ENCODE results near the gene LMAN2L. TPM values are rescaled to one million over a fixed set of nuclear protein-coding genes. Genes with fewer than 3 reads are reported as not detected.

The LMAN2L gene
- 15.1 and 31.1 TPM in 2 replicates for total RNA-seq

DNA sequence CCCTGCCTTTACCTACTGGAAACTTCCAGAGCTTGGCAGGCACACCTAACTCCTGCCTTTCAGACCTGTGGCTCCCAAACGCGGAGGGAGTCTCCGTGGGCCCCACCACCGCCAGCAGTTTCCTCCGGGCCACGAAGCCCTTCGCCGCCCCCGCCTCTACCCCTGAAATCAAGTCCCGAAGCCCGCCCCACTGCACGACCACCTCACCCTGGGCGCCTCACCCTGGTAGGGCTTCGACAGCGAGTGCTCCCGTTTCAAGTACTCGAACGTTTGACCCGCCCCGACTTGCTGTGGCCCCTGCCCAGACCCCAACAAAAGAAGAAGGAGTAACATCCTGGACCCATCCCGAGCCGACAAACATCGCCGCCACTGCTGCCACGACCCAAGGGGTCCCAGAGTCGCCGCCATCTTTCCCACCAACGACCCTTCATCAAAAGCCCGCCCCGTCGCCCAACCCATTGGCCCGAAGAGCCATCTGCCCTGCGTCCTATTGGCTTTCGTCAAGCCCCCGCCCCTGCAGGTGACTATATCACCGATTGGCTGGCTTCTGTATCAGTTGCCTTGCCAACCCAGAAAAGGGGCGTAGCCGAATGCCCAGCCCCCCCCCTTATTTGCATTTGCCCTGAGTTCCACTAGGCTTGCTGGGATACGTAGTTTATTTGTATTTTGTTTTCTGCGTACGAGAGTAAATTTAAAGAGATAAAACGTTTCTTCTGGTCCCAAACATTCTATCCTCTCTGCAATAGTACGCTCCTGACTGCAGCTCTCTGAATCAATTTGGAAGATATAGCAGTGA, at the start of gene LMAN2L:
Gene LMAN2L, minus strand, starts transcription at position 432 of the 796 bp plus-strand sequence. Its CDS starts 24 bp downstream, at position 408.
- TF ChIP-seq, protein P1, sequence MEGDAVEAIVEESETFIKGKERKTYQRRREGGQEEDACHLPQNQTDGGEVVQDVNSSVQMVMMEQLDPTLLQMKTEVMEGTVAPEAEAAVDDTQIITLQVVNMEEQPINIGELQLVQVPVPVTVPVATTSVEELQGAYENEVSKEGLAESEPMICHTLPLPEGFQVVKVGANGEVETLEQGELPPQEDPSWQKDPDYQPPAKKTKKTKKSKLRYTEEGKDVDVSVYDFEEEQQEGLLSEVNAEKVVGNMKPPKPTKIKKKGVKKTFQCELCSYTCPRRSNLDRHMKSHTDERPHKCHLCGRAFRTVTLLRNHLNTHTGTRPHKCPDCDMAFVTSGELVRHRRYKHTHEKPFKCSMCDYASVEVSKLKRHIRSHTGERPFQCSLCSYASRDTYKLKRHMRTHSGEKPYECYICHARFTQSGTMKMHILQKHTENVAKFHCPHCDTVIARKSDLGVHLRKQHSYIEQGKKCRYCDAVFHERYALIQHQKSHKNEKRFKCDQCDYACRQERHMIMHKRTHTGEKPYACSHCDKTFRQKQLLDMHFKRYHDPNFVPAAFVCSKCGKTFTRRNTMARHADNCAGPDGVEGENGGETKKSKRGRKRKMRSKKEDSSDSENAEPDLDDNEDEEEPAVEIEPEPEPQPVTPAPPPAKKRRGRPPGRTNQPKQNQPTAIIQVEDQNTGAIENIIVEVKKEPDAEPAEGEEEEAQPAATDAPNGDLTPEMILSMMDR (IDR thresholded peaks at IDR 0.05; ENCODE audit: insufficient read depth, low read depth, low read length), result peak; percentile 7
- peak; percentile 97 for DNase-seq (ENCODE audit: low read depth)
- peak within 1 kb of the TSS; percentile 93 for H3K4me3 ChIP-seq (ENCODE audit: low read depth, low read length)

GRCh38 chr2:96789245-96789617, 49.4 kb upstream of the LMAN2L start:
- no peak overlapping the region for H3K4me3 ChIP-seq (ENCODE audit: low read depth, low read length)
- TF ChIP-seq, protein P1 (IDR thresholded peaks at IDR 0.05; ENCODE audit: insufficient read depth, low read depth, low read length), result no peak
- no peak for DNase-seq (ENCODE audit: low read depth)

GRCh38 chr2:96788442-96789244, 48.8 kb upstream of the LMAN2L start:
- TF ChIP-seq, protein P1 (IDR thresholded peaks at IDR 0.05; ENCODE audit: insufficient read depth, low read depth, low read length), result no peak
- no peak overlapping the region for H3K4me3 ChIP-seq (ENCODE audit: low read depth, low read length)
- DNase-seq (ENCODE audit: low read depth), result peak; percentile 35

DNA sequence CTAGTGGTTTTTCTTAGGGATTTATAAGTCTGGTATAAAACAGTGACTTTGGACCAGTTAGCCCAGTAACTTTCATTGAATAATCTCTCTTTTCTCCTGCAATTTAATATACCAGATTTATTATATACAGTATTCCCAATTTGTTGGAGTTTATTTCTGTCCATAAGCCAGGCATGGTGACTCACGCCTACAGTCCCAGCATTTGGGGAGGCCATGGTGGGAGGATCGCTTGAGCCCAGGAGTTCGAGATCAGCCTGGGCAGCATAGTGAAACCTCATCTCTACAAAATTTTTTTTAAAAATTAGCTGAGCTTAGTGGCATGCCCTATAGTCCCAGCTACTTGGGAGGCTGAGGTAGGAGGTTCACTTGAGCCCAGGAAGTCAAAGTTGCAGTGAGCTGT, 47.5 kb upstream of the LMAN2L start:
- no peak for DNase-seq (ENCODE audit: low read depth)
- TF ChIP-seq, protein P1 (IDR thresholded peaks at IDR 0.05; ENCODE audit: insufficient read depth, low read depth, low read length), result no peak
- H3K4me3 ChIP-seq (ENCODE audit: low read depth, low read length), result no peak overlapping the region

GRCh38 chr2:96783388-96783787, 43.5 kb upstream of the LMAN2L start:
- TF ChIP-seq, protein P1 (IDR thresholded peaks at IDR 0.05; ENCODE audit: insufficient read depth, low read depth, low read length), result no peak
- DNase-seq (ENCODE audit: low read depth), result no peak
- H3K4me3 ChIP-seq (ENCODE audit: low read depth, low read length), result no peak overlapping the region

- TF ChIP-seq, protein P1 (IDR thresholded peaks at IDR 0.05; ENCODE audit: insufficient read depth, low read depth, low read length), result no peak
- no peak overlapping the region for H3K4me3 ChIP-seq (ENCODE audit: low read depth, low read length)
- no peak for DNase-seq (ENCODE audit: low read depth)
These were observed 35.3 kb upstream of the LMAN2L start for GRCh38 chr2:96775160-96775559.

Data from fibroblast of villous mesenchyme (primary cell).